RCC 7860 (cell line): ENCODE data around the gene C1QL2.

Source experiments
- DNase-seq: peaks from one replicate; pipeline ENCODE4 v3.0.0-alpha.2; 2015; ENCODE audit warnings: low spot score
- FAIRE-seq: peaks from 2 replicates; lab custom pipeline; 2012; peaks lifted over from hg19 to GRCh38; lab: Jason Lieb, UNC

C1QL2 gene

DNA sequence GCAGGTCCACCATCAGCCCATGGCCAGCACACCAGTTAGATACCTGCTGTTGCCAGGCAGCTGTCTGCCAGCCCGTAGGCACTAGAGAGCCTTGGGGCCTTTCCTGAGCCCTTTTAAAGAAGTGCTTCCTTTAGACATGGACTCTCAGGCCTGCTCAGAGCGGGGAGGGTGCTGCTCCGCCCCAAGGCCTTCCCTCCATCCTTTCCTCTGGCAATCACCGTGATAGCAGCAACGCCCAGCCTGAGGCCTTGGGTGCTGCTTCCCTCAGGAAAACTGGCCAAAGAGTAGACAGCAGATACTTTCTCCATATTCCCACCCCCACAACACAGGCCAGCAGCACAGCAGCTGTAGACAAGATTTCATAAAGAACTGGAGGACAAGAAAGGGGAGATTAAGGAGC is 22.3 kb upstream of the C1QL2 start:
- no peak for DNase-seq
- no peak for FAIRE-seq

DNA sequence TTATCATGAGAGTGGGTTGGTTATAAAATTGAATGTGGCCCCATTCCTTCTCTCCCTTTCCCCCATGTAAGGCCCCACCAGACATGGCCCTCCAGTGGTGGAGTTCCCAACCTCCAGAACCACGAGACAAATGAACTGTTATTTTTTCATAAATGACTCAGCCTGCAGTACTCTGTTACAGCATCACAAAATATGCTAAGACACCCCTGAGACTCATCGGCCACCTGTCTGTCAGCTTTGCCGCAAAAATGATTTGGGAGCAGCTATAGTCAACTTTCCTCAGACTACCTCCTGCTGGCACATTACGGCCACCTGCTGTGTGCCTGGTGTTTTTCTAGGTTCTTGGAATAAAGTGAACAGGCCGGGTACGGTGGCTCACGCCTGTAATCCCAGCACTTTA is 21.4 kb upstream of the C1QL2 start:
- no peak for FAIRE-seq
- DNase-seq, result peak; percentile 37

DNA sequence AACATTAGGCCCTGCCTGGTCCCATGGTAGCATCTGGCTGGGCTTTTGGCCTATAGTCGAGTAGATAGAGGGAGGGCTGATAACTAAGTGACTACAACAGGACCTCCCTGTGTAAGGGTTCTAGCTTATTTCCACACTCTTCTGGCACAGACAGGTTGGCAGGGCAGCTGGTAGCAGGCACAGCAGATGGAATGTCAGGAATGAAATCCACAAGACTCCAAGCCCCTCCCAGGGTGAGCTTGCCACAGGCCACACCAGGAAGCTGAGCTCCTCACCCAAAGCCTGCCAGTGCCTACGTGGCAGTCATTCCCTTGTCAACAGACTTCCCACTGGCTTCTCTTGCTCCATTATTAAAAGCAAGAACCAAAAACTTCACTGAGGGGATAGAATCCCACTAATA is 20.7 kb upstream of the C1QL2 start:
- FAIRE-seq (peak; percentile 56), DNase-seq (peak; percentile 82)

DNA sequence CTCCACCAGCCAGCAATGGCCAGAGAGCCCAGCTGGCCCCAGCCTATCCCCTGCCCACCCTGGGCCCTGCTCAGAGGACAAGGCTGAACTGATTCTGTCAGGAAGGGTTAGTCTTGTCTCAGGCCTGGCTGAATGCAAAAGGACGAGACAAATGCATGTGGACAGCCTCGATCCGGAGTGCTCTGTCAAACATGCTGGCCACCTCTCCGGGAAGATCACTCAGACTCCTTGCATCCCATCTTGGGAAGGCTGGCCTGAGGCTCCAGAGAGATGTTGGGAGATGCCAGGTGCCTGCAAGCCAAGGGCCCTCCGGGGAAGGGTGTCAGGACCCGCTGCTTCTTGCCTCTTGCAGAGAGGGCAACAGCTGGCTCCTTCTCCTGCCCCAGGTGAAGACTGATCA is 20.2 kb upstream of the C1QL2 start:
- no peak for DNase-seq
- no peak for FAIRE-seq

DNA sequence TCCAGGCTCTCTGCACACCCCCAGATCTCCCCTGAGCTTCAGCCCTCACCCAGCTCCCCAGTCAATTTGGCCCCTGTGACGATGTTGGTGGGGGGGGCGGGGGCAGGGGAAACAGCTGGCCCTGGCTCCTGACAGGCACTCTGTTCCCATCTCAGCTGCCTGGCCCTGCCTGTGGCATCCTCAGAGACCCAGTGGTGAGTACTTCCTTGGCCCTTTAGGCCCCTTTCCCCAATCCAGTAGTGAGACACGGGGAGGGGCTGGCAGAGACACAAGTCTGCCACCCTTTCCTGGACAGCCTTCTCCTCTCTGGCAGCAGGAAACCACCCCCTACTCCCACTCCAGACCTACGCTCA is 19.3 kb upstream of the C1QL2 start:
- DNase-seq (no peak), FAIRE-seq (no peak)

DNA sequence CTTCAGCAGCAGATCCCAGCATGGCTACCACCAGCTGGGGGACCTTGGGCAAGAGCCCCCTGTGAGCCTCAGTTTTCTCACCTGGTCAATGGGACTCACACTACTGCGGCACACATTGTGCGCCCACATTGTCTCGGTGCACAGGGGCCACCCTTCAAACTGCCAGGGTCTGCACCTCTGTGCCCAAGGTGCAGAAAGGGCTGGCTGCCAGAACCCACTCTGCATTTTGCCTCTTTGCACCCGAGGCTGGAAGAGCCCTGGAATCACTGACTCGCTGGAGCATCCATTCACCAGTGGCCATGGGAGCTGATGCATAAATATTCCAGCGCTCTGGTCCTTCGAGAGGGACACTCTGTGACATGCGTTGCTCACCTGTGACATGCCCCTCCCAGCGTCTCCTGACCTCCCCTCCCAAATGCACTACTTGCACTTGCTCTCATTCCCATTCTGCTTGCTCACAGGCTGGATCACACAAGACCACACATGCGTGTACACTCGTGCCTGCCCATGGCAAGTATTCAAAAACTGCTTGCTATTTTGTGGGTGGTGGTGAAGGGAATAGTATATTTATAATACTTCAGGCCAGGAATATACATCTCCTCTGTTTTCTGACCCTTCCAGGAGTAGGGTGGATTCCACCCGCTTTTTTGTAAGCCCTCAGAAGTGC is 18.8 kb upstream of the C1QL2 start:
- no peak for FAIRE-seq
- DNase-seq, result no peak

DNA sequence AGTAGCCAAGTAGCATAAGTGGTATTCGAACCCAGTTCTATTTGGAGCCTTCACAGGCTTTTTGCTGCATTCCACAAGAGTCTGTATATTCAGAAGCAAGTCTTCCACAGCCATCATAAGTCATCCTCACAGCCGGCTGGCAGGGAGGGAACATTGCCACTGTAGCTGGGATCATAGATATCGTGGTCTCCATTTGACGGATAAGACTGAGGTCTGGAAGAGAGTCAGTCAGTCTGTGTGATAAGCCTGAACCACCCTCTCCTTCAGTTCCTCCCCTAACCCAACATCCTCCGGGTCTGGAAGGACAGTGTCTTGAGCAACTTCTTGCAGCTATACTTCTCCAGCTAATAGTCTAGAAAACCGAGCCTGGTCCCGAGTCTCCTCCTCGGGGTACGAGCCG is 17.0 kb upstream of the C1QL2 start:
- FAIRE-seq (no peak), DNase-seq (no peak)

DNA sequence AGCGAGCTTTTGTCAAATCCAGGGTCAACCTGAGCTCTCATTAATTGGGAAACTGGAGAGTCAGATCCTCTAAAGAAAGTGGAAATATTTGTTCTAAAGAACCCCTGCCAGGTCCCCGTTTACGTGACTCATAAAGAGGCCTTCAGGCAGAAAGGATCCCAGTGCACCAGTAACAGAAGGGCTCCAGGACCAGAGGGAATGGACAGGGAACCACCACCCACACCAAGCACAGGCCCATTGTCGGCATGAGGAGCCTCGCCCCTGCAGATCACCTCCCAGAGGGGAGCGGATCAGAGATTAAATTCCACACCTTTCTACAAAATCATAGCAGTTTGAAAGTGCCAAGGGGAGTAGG is 16.4 kb upstream of the C1QL2 start:
- DNase-seq, result no peak
- FAIRE-seq, result no peak

DNA sequence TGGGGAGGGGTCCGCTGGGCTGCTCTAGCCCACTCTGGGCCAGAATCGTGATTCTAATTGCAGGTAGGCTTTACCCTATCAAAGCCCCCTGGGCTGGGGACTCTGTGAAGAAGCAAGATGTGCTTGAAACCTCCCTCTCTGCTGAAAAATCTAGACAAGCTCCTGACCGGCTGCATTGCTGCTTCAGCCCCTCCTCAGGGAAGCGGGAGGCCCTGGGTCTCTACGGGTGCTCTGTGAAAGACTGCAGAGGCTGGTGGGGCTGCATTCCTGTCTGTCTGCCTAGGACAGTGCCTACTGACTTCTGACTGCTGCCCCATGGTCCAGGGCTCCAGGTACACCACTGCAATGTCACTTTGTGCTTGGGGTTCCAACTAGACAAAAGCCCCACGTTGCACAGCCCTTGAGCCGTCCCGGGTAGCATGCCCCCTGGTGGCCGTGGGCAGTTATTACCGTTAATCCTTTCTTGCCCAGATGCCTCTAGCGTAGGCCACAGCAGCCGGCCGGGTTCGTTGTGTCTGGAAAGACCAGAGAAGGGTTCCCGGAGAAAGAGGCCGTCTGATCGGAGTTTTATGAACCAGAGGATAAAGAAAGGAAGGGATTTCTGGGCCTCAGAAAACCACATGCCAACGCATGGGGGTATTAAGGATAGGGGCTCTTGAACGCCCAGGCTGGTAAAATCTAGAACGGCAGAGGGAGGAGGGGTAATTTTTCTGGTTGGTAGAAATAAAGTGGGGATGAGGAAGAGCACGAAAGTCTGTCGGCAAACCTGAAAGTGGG is 15.9 kb upstream of the C1QL2 start:
- no peak for DNase-seq

DNA sequence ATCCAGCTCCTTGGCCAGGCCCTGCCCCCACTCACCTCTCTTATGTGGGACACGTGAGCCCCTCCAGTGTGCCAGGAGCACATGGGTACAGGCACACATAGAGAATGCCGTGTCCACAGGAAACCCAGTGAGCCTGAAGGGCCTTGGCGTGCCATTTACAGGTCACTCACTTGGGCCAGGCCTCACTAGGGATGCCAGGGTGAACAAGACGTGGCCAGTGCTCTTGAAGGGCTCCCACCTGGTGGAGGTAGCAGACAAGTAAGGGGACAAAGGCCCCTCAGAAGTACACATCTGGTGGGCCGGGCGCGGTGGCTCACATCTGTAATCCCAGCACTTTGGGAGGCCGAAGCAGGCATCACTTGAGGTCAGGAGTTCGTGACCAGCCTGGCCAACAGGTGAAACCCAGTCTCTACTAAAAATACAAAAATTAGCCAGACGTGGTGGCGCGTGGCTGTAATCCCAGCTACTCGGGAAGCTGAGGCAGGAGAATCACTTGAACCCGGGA is 15.1 kb upstream of the C1QL2 start:
- no peak for FAIRE-seq
- DNase-seq, result no peak

More for the DNA sequence above, 15.9 kb upstream of the C1QL2 start:
- FAIRE-seq, result no peak

DNA sequence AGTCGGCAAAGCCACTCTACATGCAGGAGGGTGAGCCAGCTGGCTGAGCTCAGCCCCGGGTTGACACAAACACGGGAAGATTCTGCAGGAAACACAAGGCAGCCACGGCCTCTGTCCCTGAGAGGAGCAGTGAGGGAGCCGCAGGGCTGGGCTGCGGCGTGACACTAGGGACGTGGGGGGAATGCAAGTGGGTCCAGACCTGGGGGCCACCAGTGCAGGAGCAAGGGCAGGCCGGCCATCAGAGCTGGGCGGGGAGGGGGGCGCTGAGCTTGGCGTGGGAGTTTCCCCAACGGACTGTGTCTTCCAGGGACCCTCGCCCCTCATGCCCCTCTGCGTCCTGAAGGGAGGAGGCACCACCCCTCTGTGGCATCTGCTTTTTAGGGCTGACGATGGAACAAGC is 12.0 kb upstream of the C1QL2 start:
- FAIRE-seq (no peak), DNase-seq (no peak)

DNA sequence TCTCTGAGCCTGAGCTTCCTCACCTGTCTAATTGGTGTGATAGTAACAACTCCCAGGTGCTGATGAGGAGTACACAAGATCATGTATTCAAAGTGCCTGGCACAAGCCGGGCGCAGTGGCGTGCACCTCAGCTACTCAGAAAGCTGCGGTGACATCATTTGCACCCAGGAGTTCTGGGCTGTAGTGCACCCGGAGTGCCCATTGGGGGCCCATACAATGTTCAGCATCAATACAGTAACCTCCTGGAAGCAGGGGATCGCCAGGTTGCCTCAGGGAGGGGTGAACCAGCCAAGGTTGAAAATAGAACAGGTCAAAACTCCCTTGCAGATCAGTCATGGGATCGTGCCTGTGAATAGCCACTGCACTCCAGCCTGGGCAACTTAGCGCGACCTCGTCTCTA is 11.2 kb upstream of the C1QL2 start:
- DNase-seq (no peak), FAIRE-seq (no peak)

DNA sequence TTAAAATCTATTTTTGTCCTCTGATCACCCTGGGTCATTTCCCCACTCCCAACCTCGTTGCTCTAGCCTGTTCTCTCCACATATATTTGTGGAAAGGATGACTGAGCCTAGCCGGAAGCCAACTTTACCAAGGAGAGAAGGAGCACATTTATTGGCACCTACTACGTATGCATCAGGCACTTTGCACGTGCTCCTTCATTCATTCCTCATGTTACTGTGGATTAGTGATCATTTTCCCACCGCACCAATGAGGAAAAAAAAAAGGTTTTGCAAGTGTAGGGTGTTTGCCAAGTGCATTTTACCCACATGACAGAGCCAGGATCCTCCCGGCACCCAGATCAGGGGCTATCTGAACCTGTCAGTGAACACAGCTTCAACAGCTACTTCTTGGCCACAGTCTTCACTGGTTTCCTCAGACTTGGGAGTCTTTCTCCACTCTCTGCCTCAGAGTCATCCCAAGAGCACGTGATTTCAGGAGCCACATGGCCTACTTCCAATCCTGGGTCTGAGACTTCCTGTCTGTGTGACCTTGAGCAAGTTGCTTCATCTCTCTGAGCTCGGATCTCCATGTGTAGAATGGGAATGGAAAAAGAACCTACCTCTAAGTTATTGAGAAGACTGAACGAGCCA is 1.9 kb upstream of the C1QL2 start:
- no peak for DNase-seq
- no peak for FAIRE-seq

DNA sequence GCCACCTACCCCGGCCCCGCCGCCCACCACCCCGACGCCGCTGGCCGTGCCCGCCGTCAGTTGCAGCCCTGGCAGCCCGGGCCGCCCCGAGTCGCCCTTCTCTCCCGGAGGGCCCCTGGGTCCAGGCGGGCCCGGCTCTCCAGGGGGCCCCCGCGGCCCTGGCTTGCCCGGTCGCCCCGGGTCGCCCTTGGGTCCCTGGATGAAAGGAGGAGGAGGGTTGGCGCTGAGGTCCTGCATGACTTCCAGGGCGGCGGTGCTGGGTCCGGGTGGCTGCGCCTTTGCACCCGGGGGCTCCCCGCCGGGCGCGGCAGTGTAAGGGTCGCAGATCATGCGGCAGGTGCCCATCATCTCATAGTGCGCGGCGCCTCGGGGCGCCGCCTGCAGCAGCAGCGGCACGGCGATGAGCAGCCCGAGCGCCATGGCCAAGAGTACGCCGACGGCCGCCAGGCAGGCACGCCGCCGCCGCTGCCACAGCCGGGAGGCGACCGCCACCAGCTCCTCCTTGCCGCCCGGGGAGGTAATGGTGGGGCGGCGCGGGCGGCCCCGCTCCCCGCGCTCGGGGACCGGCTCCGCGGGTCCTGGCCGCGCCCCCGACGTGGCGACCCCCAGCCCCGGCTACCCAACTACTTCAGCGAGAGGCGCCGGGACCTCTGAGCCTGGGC is 570 bp downstream of the C1QL2 start:
- DNase-seq (no peak), FAIRE-seq (no peak)

DNA sequence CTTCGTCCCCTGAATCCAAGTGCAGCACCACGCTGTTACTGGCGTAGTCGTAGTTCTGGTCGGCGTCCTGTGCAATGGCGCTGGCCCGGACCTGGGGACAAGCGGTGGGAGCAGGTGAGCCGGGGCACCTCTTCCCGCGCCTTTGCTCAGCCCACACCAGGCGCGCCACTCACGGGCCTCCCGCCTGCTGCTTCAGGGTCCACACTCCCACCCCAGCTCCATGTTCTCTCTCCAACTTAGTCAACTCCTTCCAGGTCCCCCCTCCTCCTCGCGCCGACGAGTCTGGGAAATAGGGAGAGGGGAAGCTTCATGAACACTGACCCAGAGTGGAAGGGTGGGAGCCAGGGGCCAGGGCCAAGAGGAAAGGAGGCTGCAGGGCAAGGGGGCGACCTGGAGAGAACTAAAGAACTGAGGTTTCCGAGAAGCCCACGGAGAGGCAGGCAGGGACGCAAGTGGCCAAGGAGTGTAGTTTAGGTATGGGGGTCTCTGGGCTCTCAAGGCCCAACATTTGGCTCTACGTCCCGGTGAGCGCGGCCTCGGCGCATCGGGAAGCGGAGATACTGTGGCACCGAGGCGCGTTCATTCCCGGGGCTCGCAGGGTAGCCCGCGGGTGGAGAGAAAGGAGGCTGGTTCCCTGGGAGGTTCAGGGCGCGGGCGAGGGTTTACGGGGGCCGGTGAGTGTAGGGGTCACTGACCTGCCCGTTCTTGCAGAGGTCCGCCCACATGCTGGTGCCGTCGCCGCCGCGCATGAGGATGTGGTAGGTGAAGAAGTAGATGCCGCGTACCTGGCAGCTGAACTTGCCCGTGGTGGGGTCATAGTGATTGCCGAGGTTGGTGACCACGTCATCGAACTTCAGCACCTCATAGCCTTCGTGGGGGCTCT is 1.4 kb downstream of the C1QL2 start:
- FAIRE-seq (no peak), DNase-seq (no peak)

DNA sequence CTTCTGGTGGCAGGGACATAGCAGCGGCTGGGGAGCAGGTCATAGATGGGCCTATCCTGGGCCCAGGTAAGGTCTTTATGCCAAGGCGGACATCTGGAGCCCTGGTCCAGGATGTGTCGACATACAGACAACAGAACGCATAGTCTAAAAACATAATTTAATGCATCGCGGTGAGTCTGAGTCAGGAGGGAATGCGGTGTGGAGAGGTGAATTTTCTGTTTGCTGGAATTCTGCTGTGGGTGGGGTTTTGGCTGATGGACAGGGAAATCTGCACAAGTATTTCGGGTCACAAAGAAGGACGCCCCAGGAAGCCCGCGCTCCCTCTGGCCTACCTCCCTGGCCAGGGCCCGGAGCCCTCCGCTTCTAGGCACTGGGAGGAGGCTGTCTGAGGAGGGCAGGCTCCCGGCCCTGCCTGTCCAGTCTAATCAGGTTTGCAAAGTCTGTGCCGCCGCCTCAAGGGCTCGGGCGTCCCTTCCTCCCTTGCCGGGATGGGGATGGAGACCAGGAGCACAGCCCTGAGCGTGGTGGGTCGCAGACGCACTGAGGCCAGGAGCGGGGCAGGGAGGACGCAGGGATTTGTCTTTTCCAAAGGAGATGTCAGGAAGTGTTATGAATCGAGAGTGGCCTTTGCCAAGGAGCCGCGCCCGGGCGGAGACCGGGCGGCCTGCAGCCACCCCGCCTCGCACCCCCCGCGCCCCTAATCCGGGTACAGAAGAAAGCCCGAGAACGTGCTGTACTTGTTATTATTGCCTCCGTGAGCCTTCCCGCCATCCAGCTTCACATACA is 2.3 kb downstream of the C1QL2 start:
- FAIRE-seq (no peak), DNase-seq (no peak)

DNA sequence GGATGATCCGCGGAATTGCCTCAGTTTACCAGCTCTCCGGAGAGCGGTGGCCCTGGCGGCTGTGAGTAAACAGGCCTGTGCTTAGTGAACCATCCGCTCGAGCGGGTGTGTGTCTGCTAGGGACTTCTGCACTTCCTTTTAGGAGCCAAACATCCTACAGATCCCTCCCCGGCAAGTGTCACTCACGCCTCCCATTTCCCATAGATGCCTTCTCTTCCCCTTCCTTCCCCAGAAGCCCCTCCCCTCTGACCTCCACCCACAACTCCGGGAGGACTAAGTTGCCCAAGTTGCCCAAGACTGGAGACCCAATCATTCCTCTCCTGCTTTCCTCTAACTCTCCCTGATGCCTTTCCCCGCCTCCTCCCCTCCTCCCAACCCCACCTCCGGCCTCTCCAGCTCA is 2.9 kb downstream of the C1QL2 start:
- FAIRE-seq (no peak), DNase-seq (no peak)

DNA sequence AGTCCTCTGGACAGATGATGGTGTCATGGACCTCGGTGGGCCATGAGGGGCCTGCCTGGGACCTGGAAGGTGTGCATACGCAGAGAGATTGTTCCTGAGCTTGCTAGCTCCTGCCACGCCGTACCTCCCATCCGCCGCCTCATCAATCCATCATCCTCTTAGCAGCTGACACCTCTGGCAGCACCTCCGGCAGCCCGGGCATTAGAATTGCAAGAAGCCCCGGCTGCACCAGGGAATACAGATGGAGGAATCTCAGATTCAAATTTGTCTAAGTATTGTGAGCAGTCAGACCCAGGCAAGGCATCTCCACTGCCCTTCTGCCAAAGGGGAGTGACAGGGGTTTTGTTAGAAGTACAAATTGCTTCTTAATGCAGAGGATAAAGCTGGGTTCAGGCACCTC is 4.5 kb downstream of the C1QL2 start:
- DNase-seq, result no peak
- FAIRE-seq, result no peak

DNA sequence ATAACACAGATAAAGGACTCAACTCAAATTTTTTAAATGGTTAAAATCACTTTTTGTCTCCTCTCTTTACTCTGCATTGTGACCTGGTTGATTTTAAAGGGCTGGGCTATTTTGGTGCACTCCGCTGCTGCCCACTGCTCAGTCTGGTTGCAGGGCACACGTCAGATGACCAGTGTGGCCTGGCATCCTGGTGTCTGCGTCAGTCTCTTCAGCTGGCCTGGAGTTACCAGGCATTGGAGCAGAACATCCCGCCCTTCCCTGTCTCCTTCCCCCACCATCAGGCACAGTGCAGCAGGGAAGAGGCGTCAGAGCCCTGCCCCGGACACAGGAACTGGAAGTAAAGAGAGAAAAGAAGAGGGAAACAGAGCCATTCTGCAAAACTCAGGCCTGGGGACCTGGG is 8.9 kb downstream of the C1QL2 start:
- FAIRE-seq, result peak; percentile 20
- peak; percentile 57 for DNase-seq
